HUDEP-2 (cell line): Measurements from ENCODE around the gene ZBP1.
A peak's percentile ranks its signal among the peaks of the same experiment; 100 is the strongest.

Source experiments
- DNase-seq, 76 experiments: peaks; one replicate each; lab custom pipeline; 2025; ENCODE audit not compliant: unreplicated experiment in 76 of 76; lab: John Stamatoyannopoulos, UW

The ZBP1 gene

GRCh38 chr20:57588596-57588995 is 31.6 kb downstream of the ZBP1 start:
- DNase-seq: no peak

- no peak for DNase-seq
Observed at GRCh38 chr20:57587989-57588377, 32.2 kb downstream of the ZBP1 start.

- no peak for DNase-seq
Observed at GRCh38 chr20:57587278-57587988, 32.8 kb downstream of the ZBP1 start.

- no peak for DNase-seq
Observed at GRCh38 chr20:57586943-57587277, 33.3 kb downstream of the ZBP1 start.

GRCh38 chr20:57586370-57586793 is 33.8 kb downstream of the ZBP1 start:
- no peak for DNase-seq

GRCh38 chr20:57585466-57586213 is 34.6 kb downstream of the ZBP1 start:
- DNase-seq: no peak

GRCh38 chr20:57584768-57585461 is 35.3 kb downstream of the ZBP1 start:
- DNase-seq: no peak

- no peak for DNase-seq
Observed at GRCh38 chr20:57583289-57584257, 36.7 kb downstream of the ZBP1 start.

- no peak for DNase-seq
Observed at GRCh38 chr20:57582432-57583288, 37.6 kb downstream of the ZBP1 start.

GRCh38 chr20:57582029-57582378 is 38.2 kb downstream of the ZBP1 start:
- DNase-seq: no peak

GRCh38 chr20:57581202-57582028 is 38.8 kb downstream of the ZBP1 start:
- DNase-seq: no peak

GRCh38 chr20:57580478-57581201 is 39.6 kb downstream of the ZBP1 start:
- DNase-seq: no peak

GRCh38 chr20:57579898-57580447 is 40.3 kb downstream of the ZBP1 start:
- no peak for DNase-seq

GRCh38 chr20:57579331-57579897 is 40.8 kb downstream of the ZBP1 start:
- DNase-seq: no peak

- DNase-seq: no peak
Observed at GRCh38 chr20:57578476-57579165, 41.6 kb downstream of the ZBP1 start.

GRCh38 chr20:57577679-57578475 is 42.3 kb downstream of the ZBP1 start:
- DNase-seq: peak in 16 of 76 experiments; percentile 6 to 32 (median 16)
